K562 (cell line): ENCODE measurements around the gene AAGAB. TPM values are rescaled to one million over a fixed set of nuclear protein-coding genes. Genes with fewer than 3 reads are reported as not detected.

Experiments
- ATAC-seq: fragments of 200-7000 bp; cut with Tn5 transposase; 3 replicates; pipeline ENCODE4 v1.9.1; 2020; ENCODE audit warnings: moderate library complexity
- BruUV-seq: library from RNA; stranded (reverse); fragments of 400-500 nt; replicated peaks from 2 replicates; lab custom pipeline; 2021; lab: Mats Ljungman, UMichigan
- CTCF ChIA-PET: fragments of 300-600 bp; formaldehyde crosslinking; extraction: SDS; loops from one replicate; lab custom pipeline; 2021; ENCODE audit warnings: low intra/inter-chr PET ratio; lab: Yijun Ruan, JAX
- POLR2A ChIA-PET: fragments of 300-600, 350-650 bp; sonication (Branson Sonifier 250); formaldehyde crosslinking; extraction: SDS; loops from one replicate; lab custom pipeline; 2021; ENCODE audit warnings: antibody characterized with exemption, inconsistent platforms; lab: Yijun Ruan, JAX
- DNase-seq, 4 experiments: peaks; one replicate each; pipeline versions ENCODE4 v3.0.0 to v3.0.0-alpha.2; 2011 to 2018; ENCODE audit warnings: low spot score in 3 of 4, mixed read lengths in 3 of 4; ENCODE audit errors: extremely low read depth in 1 of 4
- FAIRE-seq: peaks from 2 replicates; lab custom pipeline; 2011; peaks lifted over from hg19 to GRCh38; lab: Jason Lieb, UNC
- H2AFZ ChIP-seq: 2 replicates; pipeline ENCODE4 v1.6.0; 2011; ENCODE audit warnings: low read depth, low read length, control low read depth, inconsistent platforms
- H3K27ac ChIP-seq: fragments of 200-600 bp; 3 replicates; pipeline ENCODE4 v1.8.0; 2011; ENCODE audit warnings: low read depth, mild to moderate bottlenecking, control low read depth, inconsistent platforms, low read length, moderate library complexity, mixed read lengths; ENCODE audit errors: extremely low read depth
- H3K27me3 ChIP-seq, 2 experiments: fragments of 300-600 bp in 1 of 2; 2 replicates in 1 of 2; 3 replicates in 1 of 2; pipeline versions ENCODE4 v1.6.0 to v1.8.0; 2011; ENCODE audit warnings: inconsistent platforms in 2 of 2, low read length in 2 of 2, mild to moderate bottlenecking in 1 of 2, mixed read lengths in 1 of 2, moderate library complexity in 1 of 2; ENCODE audit not compliant: control insufficient read depth in 2 of 2, insufficient read depth in 2 of 2
- H3K36me3 ChIP-seq: fragments of 300-600 bp; 3 replicates; pipeline ENCODE4 v1.8.0; 2011; ENCODE audit warnings: mild to moderate bottlenecking, low read length, inconsistent platforms; ENCODE audit not compliant: control insufficient read depth, insufficient read depth
- H3K4me1 ChIP-seq, 2 experiments: fragments of 200-600 bp in 1 of 2; replicated peaks in 1 of 2; 2 replicates in 1 of 2; 3 replicates in 1 of 2; pipeline versions ENCODE4 v1.5.1 to v1.8.0; 2011; ENCODE audit warnings: inconsistent platforms in 2 of 2, low read length in 2 of 2, mild to moderate bottlenecking in 1 of 2, mixed read lengths in 1 of 2, moderate library complexity in 1 of 2; ENCODE audit not compliant: control insufficient read depth in 2 of 2, insufficient read depth in 2 of 2
- H3K4me2 ChIP-seq: 2 replicates; pipeline ENCODE4 v1.6.1; 2011; ENCODE audit warnings: low read length, control low read depth, inconsistent platforms, mixed read lengths; ENCODE audit not compliant: insufficient read depth
- H3K4me3 ChIP-seq: fragments of 200-600 bp; sonication (generic), shearing (Covaris generic); 2 replicates; pipeline ENCODE4 v1.5.1; 2016; ENCODE audit warnings: control low read depth, inconsistent platforms
- H3K79me2 ChIP-seq: fragments of 200-600 bp; 3 replicates; pipeline ENCODE4 v1.8.0; 2011; ENCODE audit warnings: low read length, inconsistent platforms; ENCODE audit not compliant: control insufficient read depth, insufficient read depth
- H3K9ac ChIP-seq, 2 experiments: 2 replicates each; pipeline versions ENCODE4 v1.6.0 to v1.6.1; 2011; ENCODE audit warnings: low read depth in 2 of 2, low read length in 2 of 2, control low read depth in 1 of 2, inconsistent platforms in 1 of 2, mild to moderate bottlenecking in 1 of 2, mixed read lengths in 1 of 2; ENCODE audit not compliant: insufficient read depth in 1 of 2
- H3K9me1 ChIP-seq: one replicate; pipeline ENCODE4 v1.6.0; 2011; ENCODE audit warnings: inconsistent platforms, mild to moderate bottlenecking, low read length, moderate library complexity; ENCODE audit not compliant: control insufficient read depth, insufficient read depth
- H3K9me3 ChIP-seq: replicated peaks from 2 replicates; pipeline ENCODE4 v1.5.1; 2011; ENCODE audit warnings: low read depth, low read length, inconsistent platforms; ENCODE audit not compliant: control insufficient read depth, insufficient read depth
- H4K20me1 ChIP-seq: replicated peaks from 2 replicates; pipeline ENCODE4 v1.6.1; 2011; ENCODE audit warnings: low read length, inconsistent platforms, mixed read lengths; ENCODE audit not compliant: control insufficient read depth, insufficient read depth
- EGR1 ChIP-seq: fragments of 450-650 bp; conservative IDR thresholded peaks from 2 replicates; pipeline ENCODE4 v1.6.1; 2017; ENCODE audit warnings: mild to moderate bottlenecking
- PHTF2 ChIP-seq: fragments of 250-450 bp; sonication (Bioruptor Pico); IDR thresholded peaks from 2 replicates; pipeline ENCODE4 v1.5.0; 2021; ENCODE audit warnings: mild to moderate bottlenecking
- POLR2G ChIP-seq: fragments of 200-400 bp; formaldehyde crosslinking; IDR thresholded peaks from 2 replicates; pipeline ENCODE4 v1.6.1; 2017; ENCODE audit warnings: low read depth, mild to moderate bottlenecking, antibody characterized with exemption, low read length, moderate library complexity
- ZBTB33 ChIP-seq: sonication (generic); formaldehyde crosslinking; IDR thresholded peaks from 2 replicates; pipeline ENCODE4 v1.8.1; 2023; ENCODE audit warnings: mild to moderate bottlenecking, missing genetic modification reagents
- WGBS: fragments of 100-300 bp; shearing (Covaris generic); methylation state at CpG from one replicate; pipeline ENCODE4 v1.1.6; 2016; ENCODE audit warnings: low coverage, mixed read lengths; ENCODE audit not compliant: insufficient coverage; ENCODE audit errors: missing lambda C conversion rate; 5-methylcytosine and 5-hydroxymethylcytosine counted together
- in situ Hi-C: fragments of 300-500 bp; cut with MboI; formaldehyde crosslinking; loops from 4 replicates; pipeline ENCODE4 v1.15.0; 2018; ENCODE audit warnings: inconsistent platforms, mixed read lengths
- intact Hi-C: fragments of 100-400 bp; cut with micrococcal nuclease; formaldehyde crosslinking; loops from 2 replicates; pipeline ENCODE4 v1.14.2; 2022
- polyA plus RNA-seq, 8 experiments: library from polyadenylated mRNA; depleted of rRNA in 4 of 8; stranded (reverse) in 5 of 8; unstranded in 3 of 8; fragments of >200 nt; fragmentation: Nextera tagmentation in 2 of 8; fragmentation: Illumina TruSeq in 1 of 8; extraction: Ambion mirVana in 2 of 8; extraction: Trizol in 1 of 8; gene quantifications; 2 replicates each; pipeline versions ENCODE4 v1.2.1 to v1.2.3, GENCODE V29; 2011 to 2014; ENCODE audit warnings: inconsistent platforms in 1 of 8, missing spikeins in 1 of 8
- total RNA-seq, 7 experiments: library from RNA; depleted of rRNA in 6 of 7; stranded (reverse); fragments of >200 nt in 6 of 7; fragmentation: Illumina TruSeq in 2 of 7; extraction: Trizol in 2 of 7; gene quantifications; 2 replicates each; pipeline versions ENCODE4 v1.2.1 to v1.2.3, GENCODE V29; 2011 to 2021; ENCODE audit warnings: low replicate concordance in 1 of 7

The AAGAB gene
- total and polyA plus RNA-seq, 9 of the 15 experiments (the other 6 are each of a cell fraction or from before 2014, with no cell fraction given), result 17.8 to 109 (median 58.3) TPM

GRCh38 chr15:67180035-67180434, 74.4 kb downstream of the AAGAB start:
- Histone ChIP-seq H4K20me1 (peaks cover 20% of the 10 kb centered on the region; the same call in 1 of the 2 replicates), H3K4me1 (peaks cover 17 to 20% of the 10 kb centered on the region in 2 experiments), H3K36me3 (peaks cover 47% of the 10 kb centered on the region; the same call in 2 of the 3 replicates)
- FAIRE-seq (no peak), DNase-seq (no peak)
- 96% methylated on average over 11 of the region's 11 CpGs for WGBS
- POLR2A ChIA-PET, result no interaction called here
- no peak for TF ChIP-seq PHTF2 (CRISPR knock-in tag)
- TF ChIP-seq POLR2G, result 0 out of 2 replicates have a peak, but pooled peaks have one; percentile 14
- TF ChIP-seq, all 486 proteins: peak for 1
- CTCF ChIA-PET, result interaction anchor here (0.7 kb wide), 1 partner anchor 234 kb away, joined by 3 read pairs; no protein-coding TSS in a partner anchor
- H3K4me3 ChIP-seq, result no peak overlapping the region
- no peaks in the 10 kb centered on the region for H3K79me2 ChIP-seq
- peak overlapping the region in 1 of 2 experiments; percentile 42; a peak in 1 of 4 replicates for H3K9ac ChIP-seq
- ATAC-seq, result no peak
- no peak overlapping the region for H3K27ac ChIP-seq
- BruUV-seq, result no TSS peak
- no peaks in the 10 kb centered on the region for H3K27me3 ChIP-seq
- peaks cover 5% of the 10 kb centered on the region for H3K9me1 ChIP-seq
- intact Hi-C loops, result no loop called here
- H2AFZ ChIP-seq, result no peak overlapping the region
- H3K4me2 ChIP-seq, result no peak overlapping the region
- in situ Hi-C loops, result no loop called here
- H3K9me3 ChIP-seq, result no peaks in the 10 kb centered on the region

GRCh38 chr15:67179411-67179995, 75.0 kb downstream of the AAGAB start:
- WGBS, result 80% methylated on average over 9 of the region's 9 CpGs
- Histone ChIP-seq H3K4me2 (no peak overlapping the region), H3K4me1 (peaks cover 17 to 20% of the 10 kb centered on the region in 2 experiments), H3K9me1 (peaks cover 5% of the 10 kb centered on the region), H3K9me3 (no peaks in the 10 kb centered on the region), H3K9ac (peak overlapping the region in 1 of 2 experiments; percentile 42; a peak in 1 of 4 replicates), H3K36me3 (peaks cover 44% of the 10 kb centered on the region; the same call in 2 of the 3 replicates), H3K27ac (no peak overlapping the region), H3K4me3 (no peak overlapping the region), H3K27me3 (no peaks in the 10 kb centered on the region)
- in situ Hi-C loops, result no loop called here
- no TSS peak for BruUV-seq
- CTCF ChIA-PET, result no interaction called here
- POLR2A ChIA-PET, result no interaction called here
- peak in 1 of 4 experiments; percentile 46 for DNase-seq
- FAIRE-seq, result peak; percentile 40
- TF ChIP-seq ZBTB33, result no peak
- peak; percentile 67 for TF ChIP-seq EGR1
- TF ChIP-seq, all 486 proteins: peak for 1
- intact Hi-C loops, result loop anchor here (10.0 kb wide), 1 partner anchor 115 kb away; the partner anchor contains the start of gene SMAD3
- Histone ChIP-seq H4K20me1 (peaks cover 20% of the 10 kb centered on the region; the same call in 1 of the 2 replicates), H2AFZ (no peak overlapping the region), H3K79me2 (no peaks in the 10 kb centered on the region)
- peak; percentile 15 for ATAC-seq
